Caco-2 (cell line): ENCODE results near the gene TLCD3B. TPM values are rescaled to one million over a fixed set of nuclear protein-coding genes. Genes with fewer than 3 reads are reported as not detected.
"Not testable (repeated sequence)": the region's sequence is repeated elsewhere in the genome, so short reads cannot be mapped to it uniquely, and the experiment has no call there.

ENCODE experiments used
- BruUV-seq: library from RNA; stranded (reverse); fragments of 400-500 nt; replicated peaks from 2 replicates; lab custom pipeline; 2021; lab: Mats Ljungman, UMichigan
- CTCF ChIA-PET: fragments of 300-600 bp; sonication (Branson Sonifier 250); formaldehyde crosslinking; loops from one replicate; lab custom pipeline; 2022; ENCODE audit warnings: antibody characterized with exemption; lab: Charles Lee
- POLR2A ChIA-PET: fragments of 300-600 bp; sonication (Branson Sonifier 250); formaldehyde crosslinking; loops from one replicate; lab custom pipeline; 2022; ENCODE audit warnings: antibody characterized with exemption; lab: Charles Lee
- DNase-seq, 2 experiments: peaks; one replicate each; pipeline versions ENCODE4 v3.0.0 to v3.0.0-alpha.2; 2020 to 2022
- H3K27me3 ChIP-seq: replicated peaks from 2 replicates; pipeline ENCODE4 v1.6.0; 2011; ENCODE audit warnings: low read length; ENCODE audit not compliant: control insufficient read depth, insufficient read depth
- H3K36me3 ChIP-seq: 2 replicates; pipeline ENCODE4 v1.5.1; 2011; ENCODE audit warnings: low read length; ENCODE audit not compliant: control insufficient read depth, insufficient read depth
- H3K4me1 ChIP-seq: fragments of 250-450 bp; sonication (Bioruptor Pico); 2 replicates; pipeline ENCODE4 v1.5.1; 2020; ENCODE audit warnings: mild to moderate bottlenecking
- H3K4me3 ChIP-seq: 2 replicates; pipeline ENCODE4 v1.5.1; 2011; ENCODE audit warnings: low read depth, mild to moderate bottlenecking, control low read depth, low read length
- H3K9me3 ChIP-seq: fragments of 250-450 bp; sonication (Bioruptor Pico); 2 replicates; pipeline ENCODE4 v1.5.1; 2020; ENCODE audit warnings: mild to moderate bottlenecking, moderate library complexity
- H3K27ac Mint-ChIP-seq: one replicate; pipeline ENCODE4 v1.8.0; 2022; ENCODE audit warnings: mixed read lengths; ENCODE audit not compliant: unreplicated experiment
- H3K27me3 Mint-ChIP-seq: one replicate; pipeline ENCODE4 v1.8.0; 2022; ENCODE audit warnings: mixed read lengths; ENCODE audit not compliant: insufficient read depth, unreplicated experiment
- H3K36me3 Mint-ChIP-seq: one replicate; pipeline ENCODE4 v1.8.0; 2022; ENCODE audit warnings: mild to moderate bottlenecking, mixed read lengths; ENCODE audit not compliant: insufficient read depth, unreplicated experiment
- H3K4me1 Mint-ChIP-seq: one replicate; pipeline ENCODE4 v1.8.0; 2022; ENCODE audit warnings: low read depth, mixed read lengths; ENCODE audit not compliant: unreplicated experiment
- H3K4me3 Mint-ChIP-seq: one replicate; pipeline ENCODE4 v1.8.0; 2022; ENCODE audit warnings: mild to moderate bottlenecking, moderate library complexity, mixed read lengths; ENCODE audit not compliant: unreplicated experiment
- H3K9me3 Mint-ChIP-seq: one replicate; pipeline ENCODE4 v1.8.0; 2022; ENCODE audit warnings: mixed read lengths; ENCODE audit not compliant: unreplicated experiment
- intact Hi-C: fragments of 100-400 bp; cut with micrococcal nuclease; formaldehyde crosslinking; loops from one replicate; pipeline ENCODE4 v1.10.0; 2022; ENCODE audit not compliant: unreplicated experiment
- total RNA-seq: library from RNA; stranded (reverse); gene quantifications from 2 replicates; pipeline ENCODE4 v1.2.3, GENCODE V29; 2022
- TF ChIP-seq, protein P1 (sequence below), 2 experiments: fragments of 200-600 bp in 1 of 2; IDR thresholded peaks; 1 replicate in 1 of 2; 2 replicates in 1 of 2; pipeline versions ENCODE4 v1.5.1 to v1.8.0; 2011 to 2022; ENCODE audit warnings: antibody characterized with exemption in 1 of 2, control low read depth in 1 of 2, inconsistent platforms in 1 of 2, low read depth in 1 of 2, low read length in 1 of 2, mild to moderate bottlenecking in 1 of 2, moderate library complexity in 1 of 2; ENCODE audit not compliant: insufficient read depth in 1 of 2, severe bottlenecking in 1 of 2, unreplicated experiment in 1 of 2

TLCD3B gene
- total RNA-seq, 1 experiment from 2014 or later, result 0.48 TPM

DNA sequence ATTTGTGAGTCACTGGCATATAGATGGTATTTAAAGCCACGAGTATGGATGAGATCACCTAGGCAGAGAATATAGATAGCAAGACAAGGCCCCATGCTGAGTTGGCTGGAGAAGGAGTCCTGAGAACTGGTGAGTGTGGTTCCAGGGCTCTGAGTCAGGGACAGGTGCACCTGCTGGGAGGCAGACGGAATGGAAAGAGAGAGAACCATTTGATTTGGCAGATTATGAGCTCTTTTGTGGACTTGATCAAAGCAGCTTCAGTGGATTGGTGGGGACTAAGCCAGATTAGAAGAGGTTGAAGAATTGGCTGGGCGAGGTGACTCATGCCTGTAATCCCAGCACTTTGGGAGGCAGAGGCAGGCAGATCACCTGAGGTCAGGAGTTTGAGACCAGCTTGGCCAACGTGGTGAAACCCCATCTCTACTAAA is 12.3 kb downstream of the TLCD3B start:
- Histone ChIP-seq H3K9me3 (no peaks in the 10 kb centered on the region), H3K27me3 (no peaks in the 10 kb centered on the region), H3K36me3 (no peaks in the 10 kb centered on the region), H3K4me3 (no peak overlapping the region), H3K4me1 (no peaks in the 10 kb centered on the region)
- H3K4me3 Mint-ChIP-seq, result no peak overlapping the region
- H3K27me3 Mint-ChIP-seq, result no peaks in the 10 kb centered on the region
- ChIA-PET CTCF (no interaction called here), POLR2A (no interaction called here)
- peaks cover 7% of the 10 kb centered on the region for H3K36me3 Mint-ChIP-seq
- BruUV-seq, result no TSS peak
- DNase-seq, result no peak
- intact Hi-C loops, result no loop called here
- no peak overlapping the region for H3K27ac Mint-ChIP-seq
- no peaks in the 10 kb centered on the region for H3K9me3 Mint-ChIP-seq
- H3K4me1 Mint-ChIP-seq, result no peaks in the 10 kb centered on the region
- TF ChIP-seq, protein P1, sequence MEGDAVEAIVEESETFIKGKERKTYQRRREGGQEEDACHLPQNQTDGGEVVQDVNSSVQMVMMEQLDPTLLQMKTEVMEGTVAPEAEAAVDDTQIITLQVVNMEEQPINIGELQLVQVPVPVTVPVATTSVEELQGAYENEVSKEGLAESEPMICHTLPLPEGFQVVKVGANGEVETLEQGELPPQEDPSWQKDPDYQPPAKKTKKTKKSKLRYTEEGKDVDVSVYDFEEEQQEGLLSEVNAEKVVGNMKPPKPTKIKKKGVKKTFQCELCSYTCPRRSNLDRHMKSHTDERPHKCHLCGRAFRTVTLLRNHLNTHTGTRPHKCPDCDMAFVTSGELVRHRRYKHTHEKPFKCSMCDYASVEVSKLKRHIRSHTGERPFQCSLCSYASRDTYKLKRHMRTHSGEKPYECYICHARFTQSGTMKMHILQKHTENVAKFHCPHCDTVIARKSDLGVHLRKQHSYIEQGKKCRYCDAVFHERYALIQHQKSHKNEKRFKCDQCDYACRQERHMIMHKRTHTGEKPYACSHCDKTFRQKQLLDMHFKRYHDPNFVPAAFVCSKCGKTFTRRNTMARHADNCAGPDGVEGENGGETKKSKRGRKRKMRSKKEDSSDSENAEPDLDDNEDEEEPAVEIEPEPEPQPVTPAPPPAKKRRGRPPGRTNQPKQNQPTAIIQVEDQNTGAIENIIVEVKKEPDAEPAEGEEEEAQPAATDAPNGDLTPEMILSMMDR (IDR thresholded peaks at IDR 0.05; ENCODE audit: insufficient read depth in 1 of 2, low read depth in 1 of 2, low read length in 1 of 2, severe bottlenecking in 1 of 2, unreplicated experiment in 1 of 2), result no peak

DNA sequence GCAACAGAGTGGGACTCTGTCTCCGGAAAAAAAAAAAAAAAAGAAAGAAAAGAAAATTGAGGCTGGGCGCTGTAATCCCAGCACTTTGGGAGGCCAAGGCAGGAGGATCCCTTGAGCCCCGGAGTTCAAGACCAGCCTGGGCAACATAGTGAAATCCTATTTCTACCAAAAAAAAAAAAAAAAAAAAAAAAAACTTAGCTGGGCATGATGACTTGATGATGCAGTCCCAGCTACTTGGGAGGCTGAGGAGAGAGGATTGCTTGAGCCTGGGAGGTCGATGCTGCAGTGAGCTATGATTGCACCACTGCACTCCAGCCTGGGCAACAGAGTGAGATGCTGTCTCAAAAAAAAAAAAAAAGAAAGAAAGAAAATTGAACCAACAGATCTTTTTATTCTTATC is 13.1 kb downstream of the TLCD3B start:
- POLR2A ChIA-PET, BruUV-seq, H3K27me3 Mint-ChIP-seq, intact Hi-C loops, H3K36me3 ChIP-seq, H3K27me3 ChIP-seq, H3K9me3 Mint-ChIP-seq, DNase-seq, H3K27ac Mint-ChIP-seq, H3K4me1 Mint-ChIP-seq, H3K4me3 Mint-ChIP-seq, H3K4me3 ChIP-seq, H3K9me3 ChIP-seq, H3K36me3 Mint-ChIP-seq, H3K4me1 ChIP-seq: not testable (repeated sequence)
- CTCF ChIA-PET, result interaction anchor here (0.6 kb wide), 2 partner anchors 14 to 34 kb away, joined by 3 to 4 read pairs; no protein-coding TSS in a partner anchor

DNA sequence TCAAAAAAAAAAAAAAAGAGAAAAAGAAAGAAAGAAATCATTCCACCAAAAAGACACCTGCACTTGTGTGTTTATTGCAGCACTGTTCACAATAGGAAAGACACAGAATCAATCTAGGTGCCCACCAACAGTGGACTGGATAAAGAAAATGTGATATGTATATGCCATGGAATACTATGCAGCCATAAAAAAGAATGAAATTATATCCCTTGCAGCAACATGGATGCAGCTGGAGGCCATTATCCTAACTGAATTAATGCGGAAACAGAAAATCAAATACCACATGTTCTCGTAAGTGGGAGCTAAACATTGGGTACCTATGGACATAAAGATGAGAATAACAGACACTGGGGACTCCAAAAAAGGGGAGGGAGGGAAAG is 13.8 kb downstream of the TLCD3B start:
- no TSS peak for BruUV-seq
- CTCF ChIA-PET, result interaction anchor here (0.6 kb wide), 1 partner anchor 34 kb away, joined by 4 read pairs; no protein-coding TSS in a partner anchor
- intact Hi-C loops, result no loop called here

More for the DNA sequence above, 13.8 kb downstream of the TLCD3B start:
- TF ChIP-seq, protein P1 (IDR thresholded peaks at IDR 0.05; ENCODE audit: insufficient read depth in 1 of 2, low read depth in 1 of 2, low read length in 1 of 2, severe bottlenecking in 1 of 2, unreplicated experiment in 1 of 2), result no peak
- H3K4me3 Mint-ChIP-seq, result no peak overlapping the region
- POLR2A ChIA-PET, result no interaction called here
- DNase-seq, result no peak
- no peaks in the 10 kb centered on the region for H3K9me3 Mint-ChIP-seq
- H3K9me3 ChIP-seq, result no peaks in the 10 kb centered on the region
- H3K4me1 ChIP-seq, result no peaks in the 10 kb centered on the region
- H3K36me3 ChIP-seq, result no peaks in the 10 kb centered on the region
- no peaks in the 10 kb centered on the region for H3K27me3 Mint-ChIP-seq
- H3K27ac Mint-ChIP-seq, result no peak overlapping the region
- no peaks in the 10 kb centered on the region for H3K4me1 Mint-ChIP-seq
- H3K36me3 Mint-ChIP-seq, result peaks cover 7% of the 10 kb centered on the region
- H3K4me3 ChIP-seq, result no peak overlapping the region
- no peaks in the 10 kb centered on the region for H3K27me3 ChIP-seq
